GM21529 (cell line): ENCODE measurements around the gene CD93.

ENCODE experiments used
- ATAC-seq: cut with Tn5 transposase; IDR thresholded peaks from one replicate; pipeline ENCODE4 v1.9.1; 2021; ENCODE audit not compliant: unreplicated experiment

CD93 gene

GRCh38 chr20:23037017-23037481, 49.1 kb downstream of the CD93 start:
- ATAC-seq: no peak

GRCh38 chr20:23036371-23036770, 49.8 kb downstream of the CD93 start:
- no peak for ATAC-seq

GRCh38 chr20:23035731-23036130, 50.4 kb downstream of the CD93 start:
- ATAC-seq: no peak

- no peak for ATAC-seq
These were observed 51.1 kb downstream of the CD93 start, which contains the start of gene SSTR4 for GRCh38 chr20:23034721-23035671. SSTR4 (plus strand) TSS chr20:23035312; CDS start chr20:23035484, 172 bp downstream.

GRCh38 chr20:23033918-23034317, 52.2 kb downstream of the CD93 start:
- ATAC-seq: no peak

- ATAC-seq: no peak
These were observed 53.4 kb downstream of the CD93 start for GRCh38 chr20:23032750-23033078.

- no peak for ATAC-seq
These were observed 53.9 kb downstream of the CD93 start for GRCh38 chr20:23032056-23032749.

- no peak for ATAC-seq
These were observed 54.8 kb downstream of the CD93 start for GRCh38 chr20:23031346-23031745.
